Cortex of kidney (tissue), 1 donor: ENCODE data around the gene BCL6.

Source experiments
- DNase-seq: peaks from one replicate; lab custom pipeline; 2025; lab: John Stamatoyannopoulos, UW

The BCL6 gene

DNA sequence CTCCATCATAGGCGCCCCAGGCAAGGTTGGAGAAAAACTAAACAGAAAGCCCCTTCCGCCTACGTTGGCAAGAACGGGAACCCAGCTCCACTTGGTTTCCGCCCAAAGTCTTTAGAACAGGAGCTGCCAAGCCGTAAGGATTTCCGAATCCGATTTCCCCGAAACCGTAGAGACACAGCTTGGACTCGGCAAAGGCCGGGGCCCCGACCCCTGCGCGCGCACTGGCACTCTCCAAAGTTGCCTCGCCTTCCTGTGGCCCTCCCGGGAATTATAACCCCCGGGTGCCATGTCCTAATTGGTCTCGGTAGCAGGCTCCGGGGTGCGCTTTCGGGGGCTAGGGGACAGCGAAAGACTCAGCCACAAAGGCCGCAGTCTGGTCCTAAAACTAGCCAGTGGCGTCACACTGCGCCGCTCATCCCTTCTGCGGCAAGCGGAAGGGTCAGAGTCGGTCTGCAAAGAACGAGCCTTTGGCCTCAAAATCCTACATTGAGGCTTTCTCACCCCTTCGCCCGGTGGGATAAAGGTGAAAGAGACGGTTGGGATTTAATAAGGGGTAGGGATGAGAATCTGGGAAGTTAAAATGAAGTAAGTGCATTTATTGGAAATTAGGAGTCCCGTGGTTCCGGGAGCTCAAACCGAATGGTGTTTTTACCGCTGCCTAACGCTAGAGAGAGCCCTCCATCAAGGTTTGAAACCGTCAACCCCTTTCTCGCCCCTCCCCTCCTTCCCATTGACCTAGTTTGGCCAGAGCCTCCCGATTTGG lies 6.8 kb downstream of the BCL6 start:
- no peak for DNase-seq

DNA sequence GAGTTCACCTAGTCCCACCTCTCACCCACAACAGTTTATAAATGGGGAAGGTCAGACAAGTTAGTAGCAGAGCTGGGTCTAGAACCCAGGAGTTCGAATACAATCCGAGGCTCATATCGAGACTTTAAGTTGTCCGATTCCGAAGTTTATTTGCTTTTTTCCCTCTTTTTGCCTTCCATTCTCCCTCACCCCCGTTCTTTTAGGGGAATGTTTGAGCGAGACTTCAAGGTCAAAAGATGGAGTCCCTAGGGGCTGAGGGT lies 7.3 kb downstream of the BCL6 start:
- DNase-seq, result no peak

DNA sequence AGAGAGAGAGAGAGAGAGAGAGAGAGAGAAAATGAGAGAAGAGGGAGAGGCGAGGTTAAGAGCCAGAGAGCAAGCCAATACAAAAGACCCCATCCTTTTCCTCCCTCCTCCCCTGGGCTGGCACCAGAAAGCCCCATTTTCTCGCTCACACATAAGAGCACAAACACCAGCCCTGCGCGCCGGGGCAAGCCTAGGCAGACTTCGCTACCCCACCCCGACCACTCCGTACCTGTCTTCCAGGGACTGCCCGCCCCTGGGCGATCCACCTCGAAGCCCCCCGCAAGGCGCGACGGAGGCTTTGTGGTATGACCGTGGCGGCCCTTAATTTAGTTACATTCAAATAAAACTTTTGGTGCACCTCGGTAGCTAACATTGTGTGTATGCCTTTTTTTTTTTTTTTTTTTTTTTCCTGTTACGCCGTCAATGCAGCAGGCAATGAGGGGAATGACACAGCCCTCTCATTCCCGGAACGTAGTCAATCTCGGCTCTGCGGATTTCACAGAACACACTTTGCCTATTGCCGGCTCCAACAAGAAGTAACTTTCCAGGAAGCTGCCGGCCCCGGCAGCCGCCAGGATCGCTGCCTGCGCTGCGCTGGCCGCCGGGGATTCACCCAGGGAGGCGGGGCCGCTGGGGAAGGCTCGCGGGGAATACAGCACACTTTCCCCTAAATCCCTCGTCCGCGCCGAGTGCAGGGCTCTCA lies 7.7 kb downstream of the BCL6 start:
- no peak for DNase-seq

DNA sequence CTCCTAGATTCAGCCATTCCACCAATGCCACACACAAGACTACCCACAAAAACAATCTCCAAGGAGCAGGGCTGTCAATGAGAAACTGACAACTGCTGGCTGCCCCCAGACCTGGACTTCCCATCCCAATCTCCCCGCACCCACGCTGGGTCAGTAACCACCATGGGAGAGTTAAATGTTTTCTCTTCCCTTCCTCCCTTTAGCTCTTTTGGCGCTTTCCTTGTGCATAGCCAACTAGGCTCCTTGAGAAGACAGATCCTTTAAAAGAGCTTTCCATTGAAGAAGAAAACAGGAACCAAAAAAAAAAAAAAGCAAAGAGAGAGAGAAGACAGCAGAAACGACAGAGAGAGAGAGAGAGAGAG lies 8.3 kb downstream of the BCL6 start:
- DNase-seq, result no peak

DNA sequence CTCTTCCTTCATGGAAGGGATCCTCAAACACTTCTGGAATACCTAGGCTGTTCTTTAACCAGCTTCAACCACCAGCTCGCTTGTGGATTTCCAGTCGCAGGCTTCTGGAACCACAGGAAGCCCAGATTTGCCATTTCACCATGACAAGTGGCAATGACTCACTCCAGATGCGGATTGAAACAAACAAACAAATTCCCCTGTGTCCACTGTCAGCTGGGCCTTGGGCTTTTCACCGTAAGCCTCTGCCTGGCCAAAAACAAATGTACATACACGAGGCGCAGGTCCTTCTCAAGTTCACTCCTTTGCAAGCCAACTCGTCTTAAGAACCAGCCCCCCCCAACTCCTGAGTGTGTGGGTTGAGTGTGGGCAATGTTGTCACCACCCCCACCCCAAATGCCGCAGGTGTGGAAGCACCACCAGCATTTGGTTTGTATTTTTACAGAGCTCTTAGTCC lies 8.8 kb downstream of the BCL6 start:
- no peak for DNase-seq

DNA sequence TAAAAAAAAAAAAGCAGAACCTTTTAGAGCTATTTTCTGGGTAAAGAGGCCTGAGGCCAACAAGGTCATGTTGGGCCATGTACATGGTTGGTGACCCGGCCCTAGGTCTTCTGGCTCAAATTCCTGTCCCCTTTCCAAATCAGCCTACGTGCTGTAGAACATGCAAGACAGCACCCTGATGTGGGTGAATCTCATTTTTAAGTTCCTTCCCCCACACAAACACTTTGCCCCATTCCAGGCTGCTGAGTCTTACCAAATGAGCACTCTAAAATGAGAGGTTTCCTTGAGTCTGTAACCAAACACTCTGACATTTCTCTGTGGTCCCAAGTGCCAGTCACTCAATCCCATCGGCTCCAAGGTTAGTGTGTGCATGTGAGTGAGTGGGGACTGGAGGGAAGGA lies 9.4 kb downstream of the BCL6 start:
- no peak for DNase-seq

DNA sequence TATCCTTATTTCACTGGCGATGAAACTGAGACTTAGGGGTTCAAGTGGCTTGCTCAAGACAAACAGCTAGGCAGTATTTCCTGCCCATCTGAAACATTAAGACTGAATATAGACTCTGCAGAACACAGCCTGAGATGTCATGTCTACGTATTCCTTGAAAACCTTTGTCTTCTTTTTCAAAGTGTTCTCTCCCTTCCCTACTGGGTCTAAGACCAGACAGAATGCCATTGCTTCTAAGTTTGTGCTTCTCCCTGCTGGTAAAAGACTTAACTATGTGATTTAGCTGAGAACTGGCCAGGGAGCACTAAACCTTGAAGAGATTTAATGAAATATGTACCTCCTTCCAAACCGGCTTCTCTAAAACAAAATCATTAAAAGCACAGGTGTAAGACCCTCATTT lies 9.9 kb downstream of the BCL6 start:
- DNase-seq, result no peak

DNA sequence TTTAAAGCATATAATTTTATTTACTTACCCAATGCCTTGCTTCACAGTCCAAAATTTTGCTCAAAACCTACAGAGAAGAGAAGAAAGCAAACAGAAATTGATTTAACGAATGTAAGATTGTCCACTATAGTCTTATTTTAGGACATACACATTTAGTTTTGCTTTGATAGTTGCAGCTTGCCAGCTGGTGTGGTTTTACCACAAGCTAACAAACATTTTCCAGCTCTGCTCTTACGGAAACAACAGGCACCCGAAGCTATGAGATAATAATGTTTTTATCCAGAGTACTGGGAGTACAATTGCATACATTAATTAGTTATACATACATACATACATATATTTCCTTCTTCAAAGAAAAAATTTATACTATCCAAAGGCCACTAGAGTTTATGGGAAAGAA lies 10.4 kb downstream of the BCL6 start:
- no peak for DNase-seq

DNA sequence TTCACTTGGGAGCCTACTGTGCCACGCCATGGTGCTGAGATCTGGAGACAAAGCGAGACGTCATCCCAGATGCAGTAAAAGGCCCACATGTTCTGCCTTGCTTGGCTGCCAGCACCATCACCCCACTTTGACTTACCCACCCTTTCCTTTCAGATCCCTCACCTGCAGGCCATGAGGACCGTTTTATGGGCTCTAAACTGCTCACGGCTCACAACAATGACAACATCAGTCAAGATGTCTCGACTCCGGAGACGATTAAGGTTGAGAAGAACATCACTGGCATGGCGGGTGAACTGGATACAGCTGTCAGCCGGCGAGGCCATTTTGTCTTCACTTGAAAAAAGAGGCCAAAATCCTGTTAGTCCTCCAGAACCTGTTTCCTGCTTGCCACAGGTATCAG lies 11.9 kb downstream of the BCL6 start:
- no peak for DNase-seq

DNA sequence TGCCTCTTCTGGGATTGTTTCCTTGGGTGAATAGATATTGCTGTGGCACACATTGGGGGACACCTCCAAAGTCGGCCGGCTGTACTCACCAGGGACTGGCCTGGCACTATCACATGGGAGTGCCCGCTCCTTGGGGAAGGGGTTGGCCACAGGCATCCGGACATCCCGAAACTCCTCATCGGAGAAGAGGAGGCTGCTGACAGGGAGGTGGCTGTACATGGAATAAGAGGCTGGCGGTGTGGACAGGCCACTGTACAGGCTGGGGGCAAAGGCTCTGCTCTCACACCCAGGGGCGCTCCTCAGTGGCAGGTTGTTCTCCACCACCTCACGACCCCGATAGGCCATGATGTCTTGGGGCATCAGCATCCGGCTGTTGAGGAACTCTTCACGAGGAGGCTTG lies 15.7 kb downstream of the BCL6 start:
- no peak for DNase-seq

DNA sequence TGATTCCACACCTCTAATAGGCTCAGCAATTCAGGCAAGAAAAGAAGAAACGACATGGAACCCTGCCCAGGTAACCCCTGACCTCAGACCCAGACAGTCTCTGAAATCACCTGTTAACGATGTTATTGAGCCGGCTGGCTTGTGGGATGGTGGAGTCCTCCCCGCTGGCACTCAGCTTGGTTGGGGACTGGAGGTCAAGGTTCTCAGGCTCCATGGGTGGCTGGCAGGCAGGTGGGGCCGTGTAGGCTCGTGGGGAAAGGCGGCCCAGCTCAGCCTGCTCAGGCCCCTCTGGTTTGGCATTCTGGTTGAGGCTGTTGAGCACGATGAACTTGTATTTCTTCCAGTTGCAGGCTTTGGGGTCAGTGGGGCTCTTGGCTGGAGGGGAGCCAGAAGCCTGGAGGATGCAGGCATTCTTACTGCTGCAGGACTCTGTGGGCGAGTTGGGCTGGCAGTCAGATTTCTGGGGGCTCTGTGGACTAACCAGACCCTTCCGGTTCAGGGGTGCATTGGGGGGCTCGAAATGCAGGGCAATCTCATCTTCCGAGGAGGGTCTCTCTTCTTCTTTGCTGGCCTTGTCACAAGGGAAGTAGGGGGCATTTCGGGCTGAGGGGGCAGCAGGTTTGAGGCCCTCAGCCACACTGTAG lies 16.2 kb downstream of the BCL6 start:
- DNase-seq, result no peak

DNA sequence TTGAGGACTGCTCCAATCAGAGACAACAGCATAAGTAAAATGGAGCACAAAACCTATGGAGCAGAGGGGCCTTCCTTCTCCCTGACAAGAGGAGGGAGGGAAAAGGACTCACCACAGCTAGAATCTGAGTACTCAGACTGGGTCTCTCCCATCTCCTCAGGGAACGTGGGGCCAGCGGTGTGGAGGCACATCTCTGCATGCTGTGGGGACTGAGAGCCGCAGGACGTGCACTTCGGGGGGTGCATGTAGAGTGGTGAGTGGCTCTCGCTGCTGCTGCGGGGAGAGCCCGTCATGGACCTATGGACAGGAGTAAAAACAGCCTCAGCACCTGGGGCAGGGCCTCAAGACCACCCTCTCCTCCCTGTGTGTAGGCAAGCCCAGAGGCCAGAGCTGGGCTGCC lies 17.0 kb downstream of the BCL6 start:
- no peak for DNase-seq

DNA sequence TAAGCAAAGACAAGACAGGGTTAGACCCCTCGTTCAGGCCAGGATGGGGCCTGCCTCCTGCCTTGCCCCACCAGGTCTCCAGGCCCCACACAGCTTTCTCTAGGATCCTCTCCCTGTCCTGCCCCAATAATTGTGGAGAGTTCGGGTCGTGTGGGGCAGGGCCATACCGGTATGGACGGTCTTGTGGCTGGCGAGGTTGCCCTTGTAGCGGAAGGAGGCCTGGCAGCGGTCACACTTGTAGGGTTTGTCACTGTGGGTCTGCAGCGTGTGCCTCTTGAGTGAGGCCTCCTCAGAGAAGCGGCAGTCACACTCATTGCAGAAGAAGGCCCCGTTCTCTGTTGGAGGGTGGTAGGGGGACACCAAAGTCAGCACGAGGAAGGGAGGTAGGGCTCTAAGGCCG lies 18.7 kb downstream of the BCL6 start:
- DNase-seq, result no peak

DNA sequence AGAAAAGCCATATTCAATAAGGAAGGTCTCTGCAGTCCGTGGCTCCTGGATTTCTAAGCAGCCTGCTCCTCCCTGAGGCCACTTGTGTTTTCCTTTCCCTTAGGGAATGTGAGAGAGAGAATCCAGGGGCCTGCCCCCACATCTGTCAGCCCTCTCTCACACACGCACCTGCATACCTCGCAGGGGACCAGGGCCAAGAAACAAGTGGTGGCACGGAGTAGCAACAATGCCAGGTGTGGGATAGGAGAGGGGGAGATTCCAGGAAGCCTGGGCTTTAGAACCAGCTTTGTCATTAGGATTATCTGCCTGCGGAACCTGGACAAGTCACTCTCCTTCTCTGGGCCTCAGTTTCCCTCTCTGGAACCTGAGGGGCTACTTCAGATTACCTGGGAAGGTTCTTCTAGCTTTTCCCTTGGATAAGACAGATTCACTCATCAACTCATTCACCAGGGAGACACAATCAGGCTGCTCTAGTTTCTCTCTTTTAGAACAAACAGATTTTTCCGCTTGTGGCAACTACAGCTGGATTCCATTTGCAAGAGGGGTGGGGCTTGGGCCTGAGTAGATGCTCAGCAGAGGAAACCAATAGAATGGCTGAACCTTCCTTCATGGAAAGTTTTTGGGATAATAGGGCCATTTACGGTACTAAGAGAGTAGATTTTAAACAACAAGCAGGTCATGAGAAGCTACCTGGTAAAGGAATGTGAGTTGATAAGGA lies 19.5 kb downstream of the BCL6 start:
- DNase-seq, result no peak

DNA sequence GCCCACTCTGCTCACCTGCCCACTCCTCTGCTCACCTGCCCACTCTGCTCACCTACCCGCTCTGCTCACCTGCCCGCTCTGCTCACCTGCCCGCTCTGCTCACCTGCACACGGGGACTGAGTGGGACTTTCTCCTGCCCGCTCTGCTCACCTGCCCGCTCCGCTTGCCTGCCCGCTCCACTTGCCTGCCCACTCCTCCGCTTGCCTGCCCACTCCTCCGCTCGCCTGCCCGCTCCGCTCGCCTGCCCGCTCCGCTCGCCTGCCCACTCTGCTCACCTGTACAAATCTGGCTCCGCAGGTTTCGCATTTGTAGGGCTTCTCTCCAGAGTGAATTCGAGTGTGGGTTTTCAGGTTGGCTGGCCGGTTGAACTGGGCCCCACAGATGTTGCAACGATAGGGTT lies 20.0 kb downstream of the BCL6 start:
- DNase-seq, result no peak

DNA sequence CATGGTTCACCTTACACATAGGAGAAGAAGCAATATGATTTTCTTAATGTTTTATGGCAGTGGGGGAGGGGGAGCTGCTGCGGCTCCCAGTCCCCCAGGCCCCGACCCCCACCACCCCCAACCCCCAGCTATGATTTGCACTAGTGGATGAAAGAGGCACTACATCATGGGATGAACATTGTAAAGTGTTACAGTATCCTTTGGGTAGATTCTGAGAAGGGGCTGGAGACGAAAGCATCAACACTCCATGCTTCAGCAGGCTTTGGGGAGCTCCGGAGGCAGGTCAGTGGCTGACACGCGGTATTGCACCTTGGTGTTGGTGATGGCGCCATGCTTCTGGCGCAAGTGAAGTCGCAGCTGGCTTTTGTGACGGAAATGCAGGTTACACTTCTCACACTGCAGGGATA lies 23.1 kb downstream of the BCL6 start:
- DNase-seq, result no peak

DNA sequence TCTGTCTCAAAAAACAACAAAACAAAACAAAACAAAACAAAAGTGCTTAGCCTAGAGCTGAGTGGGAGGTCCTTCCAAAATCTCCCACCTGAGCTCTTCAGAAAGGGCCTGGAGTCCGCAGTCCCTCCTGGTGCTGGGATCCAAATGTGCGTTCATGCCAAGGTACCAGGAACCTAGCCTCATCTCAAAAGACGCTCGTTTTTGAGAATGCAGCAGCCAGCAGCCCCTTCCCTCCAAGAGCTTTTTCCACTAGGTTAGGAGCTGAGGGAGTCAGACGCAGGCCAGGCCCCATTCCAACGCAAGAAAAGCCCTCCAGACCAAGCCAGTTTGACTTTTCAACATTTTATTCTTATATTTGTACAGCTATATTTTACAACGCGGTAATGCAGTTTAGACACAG lies 24.2 kb downstream of the BCL6 start:
- DNase-seq, result no peak

DNA sequence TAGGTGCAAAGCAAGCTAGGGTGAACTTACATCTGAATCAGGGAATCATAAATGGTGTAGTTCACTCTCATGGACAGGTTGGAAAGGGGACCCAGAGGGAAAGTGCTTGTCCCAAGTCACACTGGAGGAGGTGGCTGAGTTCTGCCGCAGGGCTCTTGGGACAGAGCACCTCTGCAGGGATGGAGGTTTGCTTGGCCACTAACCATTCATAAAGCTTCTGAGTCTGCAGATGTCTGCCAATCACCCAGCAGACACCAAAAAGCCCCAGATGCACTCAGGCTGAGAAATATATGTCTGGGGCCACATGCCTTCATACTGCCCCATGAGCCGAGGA lies 25.0 kb downstream of the BCL6 start:
- DNase-seq, result no peak

DNA sequence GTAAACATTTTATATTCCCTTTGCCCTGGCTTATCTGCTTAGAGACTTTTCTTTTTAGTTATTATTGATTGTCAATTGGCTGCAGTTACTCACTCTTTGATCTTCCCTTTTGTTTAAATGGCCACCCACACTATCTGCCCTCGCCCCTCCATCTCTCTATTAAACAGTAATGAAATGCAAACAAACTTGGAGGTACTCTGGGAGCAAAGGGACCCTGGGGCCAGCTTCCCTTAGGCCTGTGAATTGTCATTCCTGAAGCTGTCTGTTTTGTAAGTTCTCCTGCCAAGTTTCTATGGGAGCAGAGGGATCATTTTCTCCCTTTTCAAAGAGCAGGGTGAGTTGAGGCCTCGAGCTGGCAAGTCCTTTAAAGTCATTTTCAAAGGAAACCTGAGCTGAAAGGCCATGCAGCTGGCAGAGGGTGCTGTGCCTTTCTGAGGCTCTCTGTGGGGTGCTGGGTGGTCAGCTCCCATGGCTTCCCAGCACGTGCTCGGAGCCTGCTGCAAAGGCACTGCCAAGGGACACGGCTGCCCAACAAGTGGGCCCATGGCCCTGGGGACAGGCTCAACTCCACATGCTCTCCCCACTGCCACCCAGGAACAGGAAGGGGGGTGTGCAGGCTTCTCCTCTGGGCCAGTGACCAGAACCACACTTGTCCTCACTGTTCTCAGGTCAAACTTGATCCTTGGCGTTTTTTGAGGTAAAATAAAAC lies 25.5 kb downstream of the BCL6 start:
- no peak for DNase-seq

DNA sequence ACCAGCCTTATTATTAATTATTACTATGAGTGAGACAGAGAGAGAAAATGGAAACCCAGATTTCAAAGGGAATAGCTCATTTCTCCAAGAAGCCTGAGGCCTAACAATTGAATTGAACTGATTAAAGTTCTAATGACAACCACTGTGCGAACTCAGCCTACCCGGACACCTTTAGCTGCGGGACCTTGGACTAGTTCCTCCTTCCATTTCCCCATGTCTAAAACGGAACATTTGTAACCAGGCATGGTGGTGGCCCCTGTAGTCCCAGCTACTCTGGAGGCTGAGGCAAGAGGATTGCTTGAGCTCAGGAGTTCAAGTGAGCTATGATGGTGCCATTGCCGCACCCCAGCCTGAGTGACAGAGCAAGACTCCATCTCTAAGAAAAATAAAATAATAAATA lies 26.5 kb downstream of the BCL6 start:
- no peak for DNase-seq

DNA sequence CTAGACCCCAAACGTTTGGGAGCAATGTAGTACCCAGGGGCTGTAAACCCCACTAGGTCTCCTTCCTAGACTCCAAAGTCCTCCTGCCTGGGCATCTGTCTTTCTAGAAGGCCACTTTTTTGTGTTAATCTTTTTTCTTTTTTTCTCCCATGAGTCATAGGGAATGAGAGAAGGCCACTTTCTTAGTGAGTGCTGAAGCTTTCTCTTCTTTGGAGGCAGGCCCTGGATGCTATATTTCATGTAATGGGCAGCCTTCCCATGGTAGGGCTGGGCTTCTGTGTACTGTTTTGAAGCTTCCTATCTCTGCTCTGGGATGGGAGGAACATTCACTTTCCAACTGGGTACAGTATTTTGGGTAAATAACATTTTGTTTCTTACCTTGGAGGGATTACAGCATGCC lies 27.7 kb downstream of the BCL6 start:
- DNase-seq, result no peak

DNA sequence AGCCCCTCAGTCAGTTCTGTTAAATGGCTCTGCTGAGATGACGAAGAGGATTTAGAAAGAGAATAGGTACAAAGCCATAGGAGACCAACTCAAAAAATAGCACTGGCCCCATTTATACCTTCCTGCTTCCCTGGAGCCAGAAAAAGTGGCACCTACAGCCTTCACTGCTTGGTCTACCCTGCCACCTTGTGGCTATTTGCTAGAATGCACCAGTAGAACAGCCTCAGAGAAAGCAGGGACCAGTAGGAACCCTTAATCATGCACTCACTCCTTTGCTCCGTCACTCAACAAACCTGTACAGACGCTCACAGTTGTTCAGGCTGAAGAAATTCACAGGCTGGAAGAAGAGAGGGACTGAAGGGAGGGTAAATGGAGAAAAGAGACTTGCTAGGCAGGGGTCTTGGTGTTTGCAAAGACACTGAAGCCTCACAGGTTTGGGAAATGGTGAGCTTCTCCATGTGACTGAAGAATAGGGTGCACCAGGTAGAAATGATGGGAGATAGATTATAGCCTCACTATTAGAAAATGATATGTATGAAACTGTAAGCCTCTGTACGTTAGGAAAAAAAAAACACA lies 30.8 kb downstream of the BCL6 start:
- no peak for DNase-seq
